Breast epithelium (tissue), 4 donors: ENCODE measurements around the gene ULK4. TPM values are rescaled to one million over a fixed set of nuclear protein-coding genes. Genes with fewer than 3 reads are reported as not detected.
"Not testable (repeated sequence)": the region's sequence is repeated elsewhere in the genome, so short reads cannot be mapped to it uniquely, and the experiment has no call there.

ENCODE experiments used
- DNase-seq, 2 donors: peaks; one replicate each; pipeline ENCODE4 v3.0.0-alpha.2; 2019; ENCODE audit warnings: low spot score in 2 of 2
- H3K27ac ChIP-seq, 2 donors: fragments of 200-600 bp; sonication (generic) in 1 of 2; one replicate each; pipeline ENCODE4 v1.5.1; 2016 to 2019; ENCODE audit warnings: mild to moderate bottlenecking in 1 of 2
- H3K27me3 ChIP-seq, 2 donors: fragments of 200-600 bp; sonication (generic) in 1 of 2; one replicate each; pipeline versions ENCODE4 v1.5.1 to v1.6.0; 2017 to 2019; ENCODE audit warnings: control low read depth in 1 of 2, mild to moderate bottlenecking in 1 of 2
- H3K36me3 ChIP-seq: fragments of 200-600 bp; one replicate; pipeline ENCODE4 v1.5.1; 2019
- H3K4me1 ChIP-seq, 2 donors: fragments of 200-600 bp; sonication (generic); one replicate each; pipeline ENCODE4 v1.5.1; 2016 to 2019; ENCODE audit warnings: control low read depth in 1 of 2
- H3K4me3 ChIP-seq, 3 donors: fragments of 200-600 bp; sonication (generic); 1 replicate in 2 of 3; 2 replicates in 1 of 3; pipeline ENCODE4 v1.5.1; 2016 to 2019; ENCODE audit warnings: mild to moderate bottlenecking in 3 of 3, moderate library complexity in 2 of 3
- H3K9me3 ChIP-seq, 2 donors: fragments of 200-600 bp; sonication (generic) in 1 of 2; one replicate each; pipeline ENCODE4 v1.5.1; 2016 to 2019; ENCODE audit warnings: control low read depth in 1 of 2
- CTCF ChIP-seq, 3 donors: fragments of 450-650 bp; IDR thresholded peaks; one replicate each; pipeline ENCODE4 v1.5.1; 2016 to 2017; ENCODE audit warnings: antibody characterized with exemption in 3 of 3, mild to moderate bottlenecking in 3 of 3, moderate library complexity in 3 of 3
- POLR2A ChIP-seq: fragments of 450-650 bp; IDR thresholded peaks from one replicate; pipeline ENCODE4 v1.6.1; 2016; ENCODE audit warnings: antibody characterized with exemption, mild to moderate bottlenecking, moderate library complexity
- POLR2AphosphoS5 ChIP-seq, 3 donors: sonication (generic); formaldehyde crosslinking; IDR thresholded peaks; one replicate each; pipeline ENCODE4 v1.6.1; 2017; ENCODE audit warnings: antibody characterized with exemption in 3 of 3
- intact Hi-C: fragments of 100-400 bp; cut with DNase I; formaldehyde crosslinking; loops from one replicate; pipeline ENCODE4 v1.15.1; 2023; ENCODE audit warnings: low total_unique reads
- total RNA-seq, 3 donors: library from RNA; depleted of rRNA; stranded (reverse); fragments of >200 nt; gene quantifications; one replicate each; pipeline ENCODE4 v1.1.0, GENCODE V29; 2016

ULK4 gene
- total RNA-seq, 3 donors from 2014 or later = 23.0 to 52.8 (median 31.8) TPM

GRCh38 chr3:41768363-41768762, 193.5 kb downstream of the ULK4 start:
- H3K27ac ChIP-seq = no peak overlapping the region
- DNase-seq = no peak
- no peaks in the 10 kb centered on the region for H3K27me3 ChIP-seq
- TF ChIP-seq POLR2AphosphoS5 (IDR thresholded peaks at IDR 0.05) (no peak), POLR2A (no peak), CTCF (IDR thresholded peaks at IDR 0.05) (no peak)
- H3K4me3 ChIP-seq = no peak overlapping the region
- H3K36me3 ChIP-seq = no peaks in the 10 kb centered on the region
- no peaks in the 10 kb centered on the region for H3K9me3 ChIP-seq
- intact Hi-C loops = no loop called here
- H3K4me1 ChIP-seq = no peaks in the 10 kb centered on the region

- H3K9me3 ChIP-seq, DNase-seq, H3K4me3 ChIP-seq, H3K27me3 ChIP-seq, H3K4me1 ChIP-seq, H3K36me3 ChIP-seq, intact Hi-C loops, H3K27ac ChIP-seq: not testable (repeated sequence)
These were observed 199.0 kb downstream of the ULK4 start for GRCh38 chr3:41762867-41763266.

GRCh38 chr3:41753651-41754050, 208.3 kb downstream of the ULK4 start:
- no peak for DNase-seq
- Histone ChIP-seq H3K4me3 (no peak overlapping the region), H3K27ac (no peak overlapping the region), H3K9me3 (no peaks in the 10 kb centered on the region), H3K4me1 (no peaks in the 10 kb centered on the region), H3K36me3 (no peaks in the 10 kb centered on the region), H3K27me3 (no peaks in the 10 kb centered on the region)
- TF ChIP-seq POLR2A = no peak
- no peak for TF ChIP-seq CTCF (IDR thresholded peaks at IDR 0.05)
- no peak for TF ChIP-seq POLR2AphosphoS5 (IDR thresholded peaks at IDR 0.05)
- intact Hi-C loops = no loop called here

- Histone ChIP-seq H3K4me3 (no peak overlapping the region), H3K36me3 (no peaks in the 10 kb centered on the region), H3K9me3 (no peaks in the 10 kb centered on the region), H3K27ac (no peak overlapping the region), H3K27me3 (no peaks in the 10 kb centered on the region), H3K4me1 (no peaks in the 10 kb centered on the region)
- no peak for DNase-seq
- TF ChIP-seq CTCF (IDR thresholded peaks at IDR 0.05) = no peak
- no peak for TF ChIP-seq POLR2AphosphoS5 (IDR thresholded peaks at IDR 0.05)
- TF ChIP-seq POLR2A = no peak
- intact Hi-C loops = no loop called here
These were observed 210.3 kb downstream of the ULK4 start for GRCh38 chr3:41751597-41751996.

- no peak for DNase-seq
- no peaks in the 10 kb centered on the region for H3K36me3 ChIP-seq
- no peak for TF ChIP-seq POLR2A
- no peak for TF ChIP-seq POLR2AphosphoS5 (IDR thresholded peaks at IDR 0.05)
- no peak for TF ChIP-seq CTCF (IDR thresholded peaks at IDR 0.05)
- H3K27me3 ChIP-seq = no peaks in the 10 kb centered on the region
- no peaks in the 10 kb centered on the region for H3K9me3 ChIP-seq
- no peak overlapping the region for H3K27ac ChIP-seq
- no peak overlapping the region for H3K4me3 ChIP-seq
- no peaks in the 10 kb centered on the region for H3K4me1 ChIP-seq
- intact Hi-C loops = no loop called here
These were observed 211.9 kb downstream of the ULK4 start for GRCh38 chr3:41749988-41750387.

GRCh38 chr3:41746215-41746614, 215.7 kb downstream of the ULK4 start:
- DNase-seq = no peak
- TF ChIP-seq POLR2A = no peak
- no peak for TF ChIP-seq CTCF (IDR thresholded peaks at IDR 0.05)
- TF ChIP-seq POLR2AphosphoS5 (IDR thresholded peaks at IDR 0.05) = no peak
- intact Hi-C loops = no loop called here

More at GRCh38 chr3:41746215-41746614, 215.7 kb downstream of the ULK4 start:
- Histone ChIP-seq H3K27ac (no peak overlapping the region), H3K4me1 (no peaks in the 10 kb centered on the region), H3K9me3 (no peaks in the 10 kb centered on the region), H3K4me3 (no peak overlapping the region), H3K27me3 (no peaks in the 10 kb centered on the region), H3K36me3 (no peaks in the 10 kb centered on the region)
